Measurements from ENCODE around the gene UBL5.

DNA sequence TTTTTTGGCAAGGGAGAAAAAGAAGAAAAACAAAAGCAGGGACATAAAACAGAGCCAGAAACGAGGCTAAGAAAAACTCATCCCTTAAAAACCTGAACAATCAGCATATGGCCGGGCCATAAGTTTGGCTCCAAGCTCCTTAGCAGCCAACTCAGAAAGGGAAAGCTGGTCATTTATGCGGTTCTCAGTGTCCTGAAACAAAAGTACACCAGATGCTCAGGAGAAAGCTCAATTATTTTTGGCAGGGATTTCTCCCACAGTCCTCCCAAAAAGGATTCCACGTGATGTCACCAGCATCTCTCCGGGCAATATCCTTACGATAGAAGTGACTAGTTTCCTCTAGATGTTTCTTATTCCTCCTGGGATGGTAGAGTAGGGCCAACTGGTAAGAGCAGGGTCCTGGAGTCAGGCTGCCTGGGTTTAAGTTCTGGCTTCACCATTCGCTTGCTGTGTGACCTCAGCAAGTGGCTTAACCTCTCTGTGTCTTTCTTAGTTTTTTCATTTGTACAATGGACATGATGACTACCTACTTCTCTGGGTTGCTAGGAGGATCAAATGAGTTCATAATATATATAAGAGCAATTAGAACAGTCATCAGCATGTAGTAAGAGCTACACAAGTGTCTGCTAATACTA is 41.4 kb downstream of the UBL5 start:
- no peak for TF ChIP-seq SPI1 (IDR thresholded peaks at IDR 0.05; ENCODE audit: low read depth, low read length)
- TF ChIP-seq POLR2A (IDR thresholded peaks at IDR 0.05; ENCODE audit: low read depth, low read length) = no peak
- TF ChIP-seq POLR2AphosphoS5 (IDR thresholded peaks at IDR 0.05; ENCODE audit: low read depth, low read length) = no peak
- no peak for TF ChIP-seq POU2F2 (IDR thresholded peaks at IDR 0.05; ENCODE audit: low read depth, low read length)
- no peak for TF ChIP-seq TAF1 (IDR thresholded peaks at IDR 0.05; ENCODE audit: low read depth, low read length)
- TF ChIP-seq PAX5 (IDR thresholded peaks at IDR 0.05; ENCODE audit: insufficient read depth, low read length, severe bottlenecking) = no peak

Data from GM12891 (cell line).